ENCODE data around the gene RHEBL1.

Gene RHEBL1

DNA sequence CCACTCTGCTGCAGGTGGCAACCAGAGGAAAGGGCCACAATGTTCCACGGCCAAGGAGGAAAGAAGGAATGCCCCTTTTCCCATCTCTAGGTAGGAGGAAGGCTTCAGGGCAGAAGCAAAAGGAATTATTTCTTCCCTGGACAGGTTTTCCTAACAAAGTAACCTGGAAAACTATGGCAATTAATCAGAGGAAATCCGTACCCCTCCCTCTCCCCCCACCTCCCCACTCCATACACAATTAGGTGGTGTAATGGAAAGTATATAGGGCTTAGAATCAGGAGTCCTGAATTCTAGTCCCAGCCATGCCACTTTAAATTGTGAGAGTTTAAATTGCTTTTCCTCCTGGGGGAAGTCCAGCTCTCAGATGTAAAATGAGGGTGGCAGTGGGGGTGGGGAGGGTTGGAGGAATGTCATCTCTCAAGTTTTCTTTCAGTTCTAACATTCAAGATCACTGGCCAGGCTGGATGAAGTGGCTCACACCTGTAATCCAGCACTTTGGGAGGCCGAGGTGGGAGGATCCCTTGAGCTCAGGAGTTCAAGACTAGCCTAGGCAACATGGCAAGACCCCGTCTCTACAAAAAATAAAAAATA lies 23.1 kb upstream of the RHEBL1 start:
- no peaks in the 10 kb centered on the region for H3K9me3 Mint-ChIP-seq
- H3K36me3 Mint-ChIP-seq: peaks cover 26% of the 10 kb centered on the region
- peaks cover 76% of the 10 kb centered on the region for H3K27me3 Mint-ChIP-seq
- no peak for ATAC-seq
- H3K4me1 Mint-ChIP-seq: peaks cover 62% of the 10 kb centered on the region
- H3K27ac Mint-ChIP-seq: no peak overlapping the region
- no peak overlapping the region for H3K4me3 Mint-ChIP-seq

DNA sequence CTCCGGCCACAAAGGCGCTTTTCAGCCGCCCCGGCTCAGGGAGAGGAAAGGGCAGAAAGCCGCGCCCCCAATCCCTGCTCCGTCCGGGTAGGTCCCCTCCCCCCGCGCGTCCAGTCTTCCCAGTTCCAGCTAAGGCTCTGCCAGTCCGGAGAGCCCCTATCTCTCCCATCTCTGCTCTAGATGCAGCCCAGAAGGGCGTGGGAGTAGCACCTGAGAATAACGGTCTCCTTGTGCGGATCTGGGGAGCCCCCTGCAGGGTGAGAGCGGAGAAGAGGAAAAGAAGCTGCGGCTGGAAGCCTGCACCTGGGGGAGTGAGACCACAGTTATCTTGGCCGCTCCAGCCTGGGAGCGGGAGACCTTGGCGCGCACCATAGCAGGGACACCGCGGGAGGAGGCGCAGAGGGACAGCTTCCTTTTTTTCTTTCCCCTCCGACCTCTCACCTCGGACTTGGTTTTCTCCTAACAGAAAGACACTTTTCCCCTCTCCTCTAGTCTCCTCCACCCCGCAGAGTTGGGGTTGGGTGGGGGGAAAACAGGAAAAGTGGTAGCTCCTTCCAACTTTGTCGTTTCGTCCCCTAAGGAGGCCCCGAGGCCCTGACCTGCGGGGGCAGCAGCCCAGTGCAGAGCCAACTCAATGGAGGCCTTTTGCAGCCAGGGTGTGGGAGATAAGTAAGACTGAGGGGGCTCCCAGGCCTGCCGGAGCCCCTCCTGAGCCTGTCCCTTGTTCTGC lies 22.5 kb upstream of the RHEBL1 start:
- Mint-ChIP-seq H3K27ac (no peak overlapping the region), H3K36me3 (peaks cover 21% of the 10 kb centered on the region), H3K4me1 (peaks cover 63% of the 10 kb centered on the region), H3K4me3 (peak overlapping the region; percentile 35), H3K27me3 (peaks cover 76% of the 10 kb centered on the region), H3K9me3 (no peaks in the 10 kb centered on the region)
- ATAC-seq: peak; percentile 28

DNA sequence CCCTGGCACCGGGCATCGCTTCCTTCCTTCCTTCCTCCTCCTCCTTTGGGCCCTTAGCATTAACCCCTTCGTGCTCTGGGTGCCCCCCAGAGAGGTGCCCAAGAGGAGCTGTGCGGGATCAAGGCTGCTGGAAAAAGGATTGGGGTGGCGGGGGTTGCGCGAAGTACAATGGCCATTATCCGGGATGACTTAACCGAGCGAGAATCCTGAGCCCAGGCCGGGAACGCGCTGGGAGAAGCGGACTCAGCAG lies 22.0 kb upstream of the RHEBL1 start:
- peaks cover 63% of the 10 kb centered on the region for H3K4me1 Mint-ChIP-seq
- H3K9me3 Mint-ChIP-seq: no peaks in the 10 kb centered on the region
- H3K4me3 Mint-ChIP-seq: peak overlapping the region; percentile 35
- peaks cover 18% of the 10 kb centered on the region for H3K36me3 Mint-ChIP-seq
- ATAC-seq: no peak
- no peak overlapping the region for H3K27ac Mint-ChIP-seq
- H3K27me3 Mint-ChIP-seq: peaks cover 76% of the 10 kb centered on the region

DNA sequence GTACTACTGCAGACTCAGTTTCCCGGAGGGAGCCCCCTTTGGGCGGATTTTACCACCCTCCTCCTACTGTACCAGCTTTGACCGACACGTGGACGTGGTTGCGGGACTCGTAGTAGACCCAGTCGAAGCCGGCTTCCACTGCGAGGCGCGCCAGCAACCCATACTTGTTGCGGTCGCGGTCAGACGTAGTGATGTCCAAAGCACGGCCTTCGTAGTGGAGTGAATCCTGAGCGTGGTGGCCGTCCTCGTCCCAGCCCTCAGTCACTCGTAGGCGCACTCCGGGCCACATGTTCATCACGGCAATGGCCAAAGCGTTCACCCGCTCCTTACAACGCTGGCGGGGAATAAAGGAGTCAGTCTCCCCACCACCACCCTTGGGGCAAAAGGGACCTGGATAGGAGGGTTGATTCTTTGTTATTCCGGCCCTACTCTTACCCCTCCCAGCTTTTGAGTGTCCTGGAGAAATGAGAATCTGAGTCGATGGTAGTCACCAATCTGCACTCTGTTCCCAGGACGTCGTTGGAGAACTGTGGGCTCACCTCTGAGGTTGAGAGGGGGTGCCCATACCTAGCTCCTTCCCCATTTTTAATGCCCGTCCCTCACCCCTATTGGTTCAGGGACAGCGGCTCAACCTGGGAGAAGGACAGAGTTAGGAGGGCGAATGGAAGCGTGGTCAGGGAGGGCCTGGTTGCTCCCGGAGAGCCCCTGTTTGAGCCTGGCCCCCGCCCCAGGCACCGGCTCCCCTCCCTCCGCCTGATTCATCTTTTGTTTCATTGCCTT lies 21.5 kb upstream of the RHEBL1 start:
- ATAC-seq: no peak
- H3K27ac Mint-ChIP-seq: peak overlapping the region; percentile 28
- H3K4me3 Mint-ChIP-seq: peak overlapping the region; percentile 17
- H3K36me3 Mint-ChIP-seq: peaks cover 13% of the 10 kb centered on the region
- H3K27me3 Mint-ChIP-seq: peaks cover 76% of the 10 kb centered on the region
- no peaks in the 10 kb centered on the region for H3K9me3 Mint-ChIP-seq
- peaks cover 63% of the 10 kb centered on the region for H3K4me1 Mint-ChIP-seq

DNA sequence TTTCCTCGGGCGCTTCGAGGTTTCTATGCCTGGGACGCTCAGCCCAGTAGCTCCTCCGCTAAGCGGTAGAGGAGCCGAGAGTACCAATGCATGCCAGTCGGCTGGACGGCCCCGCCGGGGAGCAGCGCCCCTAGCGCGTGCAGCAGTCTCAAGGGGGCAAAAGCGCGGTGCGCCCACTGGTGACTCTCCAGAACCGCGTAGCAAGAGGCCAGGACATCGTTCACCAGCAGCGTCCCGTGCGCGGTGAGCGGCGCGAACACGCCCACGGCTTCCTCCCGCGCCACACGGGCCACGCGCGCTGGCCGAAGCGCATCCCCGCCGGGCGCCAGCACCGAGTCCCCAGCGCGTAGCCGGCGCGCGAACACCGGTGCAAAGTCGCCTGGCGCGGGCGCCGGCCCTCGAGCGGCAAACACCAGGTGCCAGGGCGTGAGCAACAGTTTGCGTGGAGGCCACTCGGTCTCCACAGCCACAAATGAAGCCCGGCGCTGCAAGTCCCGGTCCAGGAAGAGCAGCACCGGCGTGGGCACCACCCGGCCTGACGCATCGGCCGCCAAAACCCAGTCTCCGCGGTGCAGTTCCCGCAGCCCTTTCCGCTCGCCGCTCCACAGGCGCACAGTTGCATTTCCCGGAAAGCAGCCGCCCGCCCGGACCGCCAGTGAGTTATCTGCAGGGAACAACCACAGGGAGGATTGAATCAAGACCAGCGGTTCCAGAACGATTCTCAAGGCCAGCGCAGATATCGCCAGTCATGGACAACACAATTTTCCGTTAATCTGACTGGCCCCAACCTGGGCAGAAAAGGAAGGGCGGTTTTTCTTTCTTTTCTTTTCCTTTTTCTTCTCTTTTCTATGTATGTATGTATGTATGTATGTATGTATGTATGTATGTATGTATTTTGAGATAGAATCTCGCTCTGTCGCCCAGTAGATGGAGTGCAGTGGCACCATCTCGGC lies 20.3 kb upstream of the RHEBL1 start:
- Mint-ChIP-seq H3K27me3 (peaks cover 70% of the 10 kb centered on the region), H3K9me3 (no peaks in the 10 kb centered on the region), H3K4me3 (peak overlapping the region; percentile 62), H3K36me3 (peaks cover 1% of the 10 kb centered on the region), H3K27ac (peak overlapping the region; percentile 28), H3K4me1 (peaks cover 60% of the 10 kb centered on the region)
- ATAC-seq: no peak

DNA sequence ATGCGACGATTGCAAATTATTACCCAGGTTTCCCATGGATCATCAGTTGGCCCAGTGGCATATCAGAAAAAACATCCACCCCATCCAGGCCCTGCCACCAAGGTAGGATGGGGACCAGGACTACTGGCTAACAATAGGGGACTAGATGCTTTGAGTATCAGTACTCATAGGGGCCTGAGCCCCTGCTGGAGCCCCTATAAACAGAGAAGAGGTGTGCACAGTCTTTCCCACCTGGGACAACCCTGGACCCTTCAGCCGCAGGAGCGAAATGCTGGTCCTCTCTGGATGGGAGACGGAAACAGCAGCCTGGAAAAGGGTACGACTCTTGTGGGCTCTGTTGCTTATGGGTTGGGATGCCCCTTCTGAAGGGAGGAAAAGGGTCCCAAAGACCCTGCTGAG lies 19.2 kb upstream of the RHEBL1 start:
- no peak overlapping the region for H3K4me3 Mint-ChIP-seq
- H3K27ac Mint-ChIP-seq: no peak overlapping the region
- H3K9me3 Mint-ChIP-seq: no peaks in the 10 kb centered on the region
- ATAC-seq: no peak
- peaks cover 48% of the 10 kb centered on the region for H3K4me1 Mint-ChIP-seq
- peaks cover 59% of the 10 kb centered on the region for H3K27me3 Mint-ChIP-seq
- no peaks in the 10 kb centered on the region for H3K36me3 Mint-ChIP-seq

DNA sequence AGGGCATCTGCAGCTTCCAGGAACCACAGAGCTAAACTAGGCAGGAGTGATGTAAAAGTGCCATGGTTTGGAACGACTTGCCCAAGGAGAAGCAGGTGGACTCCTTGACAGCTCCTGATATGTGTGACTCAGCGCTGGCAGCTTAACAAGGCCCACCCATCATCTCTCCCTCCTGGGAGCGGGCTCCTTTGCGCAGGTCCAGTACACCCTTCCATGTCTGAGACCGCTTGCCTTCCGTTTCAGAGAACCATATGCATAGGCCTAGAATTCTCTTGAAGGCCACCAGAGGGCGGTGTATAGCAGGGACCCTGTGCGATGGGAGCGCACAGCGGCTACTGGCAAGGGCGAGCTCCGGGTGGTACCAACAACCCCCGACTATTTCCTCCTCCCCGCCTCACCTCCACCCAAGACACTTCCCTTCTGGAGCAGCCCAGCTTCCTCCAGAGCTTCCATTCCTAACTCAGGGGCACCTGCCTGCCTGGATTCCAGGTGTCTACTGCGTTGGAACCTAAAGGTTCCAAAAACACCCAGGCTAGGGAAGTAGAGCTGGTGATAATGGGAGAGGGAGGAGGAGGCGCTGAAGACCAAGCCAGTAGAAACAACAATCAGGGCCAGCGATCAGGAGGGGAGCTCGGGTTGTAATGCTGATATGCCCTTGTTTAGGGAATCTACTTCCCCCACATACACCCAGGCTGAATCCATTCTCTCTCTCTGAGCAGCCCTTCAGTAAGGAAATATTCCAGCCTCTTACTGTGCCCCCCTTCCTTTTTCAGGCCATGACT lies 18.6 kb upstream of the RHEBL1 start:
- peaks cover 53% of the 10 kb centered on the region for H3K27me3 Mint-ChIP-seq
- H3K9me3 Mint-ChIP-seq: no peaks in the 10 kb centered on the region
- H3K4me3 Mint-ChIP-seq: no peak overlapping the region
- H3K27ac Mint-ChIP-seq: no peak overlapping the region
- H3K4me1 Mint-ChIP-seq: peaks cover 43% of the 10 kb centered on the region
- ATAC-seq: peak; percentile 94
- H3K36me3 Mint-ChIP-seq: no peaks in the 10 kb centered on the region

DNA sequence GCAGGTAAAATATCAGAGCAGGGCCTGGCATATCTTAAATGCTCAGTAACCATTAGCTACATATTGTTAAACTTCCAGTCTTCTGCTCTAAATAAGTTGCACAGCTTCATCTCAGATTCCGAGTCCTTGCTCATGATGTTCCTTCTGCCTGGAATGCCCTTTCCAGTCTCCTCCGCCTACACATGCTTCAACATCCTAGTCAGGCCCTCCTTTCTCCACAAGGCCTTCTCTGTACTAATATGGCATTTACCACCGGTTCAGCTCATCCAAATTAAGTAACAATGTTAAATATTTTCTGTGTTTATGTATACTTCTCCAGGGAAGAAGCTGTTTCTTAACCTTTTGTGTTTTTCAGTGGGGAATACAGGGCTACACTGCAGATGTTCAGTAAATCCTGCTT lies 16.3 kb upstream of the RHEBL1 start:
- no peak for ATAC-seq
- Mint-ChIP-seq H3K9me3 (no peaks in the 10 kb centered on the region), H3K4me3 (no peak overlapping the region), H3K27ac (no peak overlapping the region), H3K27me3 (peaks cover 40% of the 10 kb centered on the region), H3K4me1 (peaks cover 27% of the 10 kb centered on the region), H3K36me3 (no peaks in the 10 kb centered on the region)

DNA sequence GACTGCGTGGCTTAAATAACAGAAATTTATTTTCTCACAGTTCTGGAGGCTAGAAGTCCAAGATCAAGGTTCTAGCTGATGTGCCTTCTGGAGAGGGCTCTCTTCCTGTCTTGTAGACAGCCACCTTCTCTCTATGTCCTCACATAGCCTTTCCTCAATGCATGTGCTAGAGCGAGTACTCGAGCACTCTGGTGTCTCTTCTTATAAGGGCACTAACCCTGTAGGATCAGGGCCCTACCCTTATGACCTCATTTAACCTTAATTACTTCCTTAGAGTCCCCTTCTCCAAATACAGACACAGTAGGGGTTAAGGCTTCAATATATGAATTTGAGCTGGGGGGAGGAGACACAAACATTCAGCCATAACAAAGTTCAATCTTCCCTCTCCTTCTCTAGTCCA lies 14.7 kb upstream of the RHEBL1 start:
- H3K4me3 Mint-ChIP-seq: no peak overlapping the region
- no peak overlapping the region for H3K27ac Mint-ChIP-seq

DNA sequence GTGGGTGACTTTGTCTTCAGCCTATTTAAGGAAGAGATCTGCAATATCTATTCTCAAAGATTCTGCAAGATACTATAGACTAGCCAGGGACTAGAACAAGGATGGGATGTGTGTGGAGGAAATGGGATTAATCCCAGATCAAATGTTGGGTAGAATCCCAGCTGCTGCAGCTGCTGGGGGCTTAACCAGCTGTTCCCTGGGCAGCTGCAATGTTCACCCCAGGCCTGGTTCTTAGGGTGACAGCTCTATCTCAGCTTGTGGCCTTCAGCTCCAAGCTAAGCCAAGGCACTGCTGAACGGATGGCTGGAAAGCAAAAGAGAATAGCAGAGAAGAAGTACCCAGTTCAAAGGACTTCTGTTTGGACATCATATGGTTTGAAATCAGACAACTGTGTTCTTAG lies 10.0 kb upstream of the RHEBL1 start:
- Mint-ChIP-seq H3K9me3 (no peaks in the 10 kb centered on the region), H3K27me3 (peaks cover 9% of the 10 kb centered on the region), H3K4me1 (no peaks in the 10 kb centered on the region), H3K4me3 (no peak overlapping the region), H3K36me3 (no peaks in the 10 kb centered on the region), H3K27ac (no peak overlapping the region)
- no peak for ATAC-seq

More for the DNA sequence above, 14.7 kb upstream of the RHEBL1 start:
- no peaks in the 10 kb centered on the region for H3K9me3 Mint-ChIP-seq
- H3K27me3 Mint-ChIP-seq: peaks cover 23% of the 10 kb centered on the region
- ATAC-seq: no peak
- H3K36me3 Mint-ChIP-seq: no peaks in the 10 kb centered on the region
- peaks cover 10% of the 10 kb centered on the region for H3K4me1 Mint-ChIP-seq

DNA sequence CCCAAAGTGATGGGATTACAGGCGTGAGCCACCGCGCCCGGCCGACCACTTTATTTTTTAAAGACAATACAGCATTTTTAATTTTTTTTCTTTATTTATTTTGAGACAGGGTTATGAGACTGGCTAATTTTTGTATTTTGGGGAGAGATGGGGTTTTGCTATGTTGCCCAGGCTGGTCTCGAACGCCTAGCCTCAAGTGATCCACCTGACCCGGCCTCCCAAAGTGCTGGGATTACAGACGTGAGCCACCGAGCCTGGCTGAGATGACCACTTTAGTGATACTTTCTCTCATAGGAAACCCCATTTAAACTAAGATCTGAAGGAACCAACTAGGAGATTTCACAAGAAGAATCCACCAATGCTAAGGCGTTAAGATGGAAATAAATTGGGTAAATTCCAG lies 1.2 kb upstream of the RHEBL1 start:
- peaks cover 18% of the 10 kb centered on the region for H3K4me1 Mint-ChIP-seq
- no peak overlapping the region for H3K4me3 Mint-ChIP-seq
- H3K36me3 Mint-ChIP-seq: no peaks in the 10 kb centered on the region
- no peak for ATAC-seq
- no peaks in the 10 kb centered on the region for H3K9me3 Mint-ChIP-seq
- H3K27me3 Mint-ChIP-seq: no peaks in the 10 kb centered on the region
- H3K27ac Mint-ChIP-seq: peak overlapping the region; percentile 84

DNA sequence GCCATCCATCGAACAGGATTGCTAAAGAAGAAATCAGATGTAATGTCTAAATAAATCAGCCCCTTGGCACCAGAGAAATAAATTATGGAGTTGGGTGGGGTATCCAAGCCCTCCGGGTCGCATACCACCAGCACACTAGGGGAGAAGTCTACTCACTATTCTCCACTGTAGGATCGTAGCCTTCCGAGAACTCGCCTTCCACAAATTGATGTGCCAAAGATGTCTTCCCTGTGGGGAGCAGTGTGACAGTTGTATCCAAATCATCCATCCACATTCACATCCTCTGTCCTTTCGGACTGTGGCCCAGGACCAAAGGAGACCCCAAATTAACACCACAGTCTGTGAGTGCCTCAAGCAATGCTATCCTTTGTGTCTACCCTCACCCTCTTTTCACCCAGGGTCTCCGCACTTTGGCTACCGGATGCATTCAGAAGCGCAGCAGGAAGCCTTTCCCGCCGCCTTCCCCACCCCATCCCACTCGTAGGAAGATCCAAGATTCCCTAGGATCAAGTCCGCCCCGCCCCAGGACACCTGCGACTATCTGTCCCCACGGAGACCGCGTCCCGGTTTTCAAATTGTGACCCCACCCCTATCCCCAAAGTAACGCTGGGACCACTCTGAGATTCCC lies 786 bp downstream of the RHEBL1 start:
- Mint-ChIP-seq H3K27ac (peak overlapping the region; percentile 84), H3K4me3 (peak overlapping the region; percentile 94), H3K9me3 (no peaks in the 10 kb centered on the region), H3K36me3 (no peaks in the 10 kb centered on the region), H3K27me3 (no peaks in the 10 kb centered on the region), H3K4me1 (peaks cover 21% of the 10 kb centered on the region)
- no peak for ATAC-seq

DNA sequence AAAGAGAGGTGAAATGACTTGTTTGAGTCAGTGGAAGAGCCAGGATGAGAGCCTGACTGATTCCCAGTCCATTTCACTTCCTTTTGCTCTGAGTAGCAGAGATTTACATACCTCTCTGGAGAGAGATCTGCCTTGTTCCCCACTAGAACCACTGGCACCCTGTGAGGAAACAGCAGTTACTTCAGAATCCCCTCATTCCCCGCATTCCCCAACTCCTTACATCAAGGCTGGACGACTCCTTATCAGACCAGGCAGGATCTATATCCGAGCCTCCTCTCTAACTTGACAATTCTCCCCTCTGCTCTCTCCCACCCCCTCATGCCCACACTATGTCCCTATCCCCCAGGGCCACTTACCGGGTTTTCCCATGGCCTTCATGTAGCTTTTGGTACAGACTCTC lies 3.7 kb downstream of the RHEBL1 start:
- H3K4me3 Mint-ChIP-seq: no peak overlapping the region
- no peaks in the 10 kb centered on the region for H3K9me3 Mint-ChIP-seq
- no peaks in the 10 kb centered on the region for H3K36me3 Mint-ChIP-seq
- no peak for ATAC-seq
- no peak overlapping the region for H3K27ac Mint-ChIP-seq
- H3K4me1 Mint-ChIP-seq: peaks cover 29% of the 10 kb centered on the region
- H3K27me3 Mint-ChIP-seq: no peaks in the 10 kb centered on the region

DNA sequence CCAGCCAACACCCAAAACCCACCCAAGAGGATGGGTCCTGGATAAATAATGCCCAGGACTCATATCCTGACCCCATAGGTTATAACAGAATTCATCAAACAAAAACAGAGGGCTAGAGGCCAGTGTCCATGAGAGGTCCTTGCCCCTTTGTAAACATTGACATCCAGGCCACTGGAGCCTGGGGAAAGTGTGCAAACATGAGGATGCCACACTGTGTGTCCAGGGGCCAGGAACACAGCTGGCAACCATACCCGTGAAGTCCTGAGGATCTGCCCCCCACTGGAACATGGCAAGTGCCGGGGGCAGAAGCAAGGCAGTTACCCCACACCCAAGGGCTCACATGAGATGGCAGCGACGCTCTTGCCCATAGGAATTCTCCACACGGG lies 5.0 kb downstream of the RHEBL1 start:
- ATAC-seq: no peak
- Mint-ChIP-seq H3K27me3 (no peaks in the 10 kb centered on the region), H3K4me3 (no peak overlapping the region), H3K27ac (no peak overlapping the region), H3K36me3 (no peaks in the 10 kb centered on the region), H3K4me1 (peaks cover 26% of the 10 kb centered on the region), H3K9me3 (no peaks in the 10 kb centered on the region)
